Measurements from ENCODE around the gene ZNF142.

DNA sequence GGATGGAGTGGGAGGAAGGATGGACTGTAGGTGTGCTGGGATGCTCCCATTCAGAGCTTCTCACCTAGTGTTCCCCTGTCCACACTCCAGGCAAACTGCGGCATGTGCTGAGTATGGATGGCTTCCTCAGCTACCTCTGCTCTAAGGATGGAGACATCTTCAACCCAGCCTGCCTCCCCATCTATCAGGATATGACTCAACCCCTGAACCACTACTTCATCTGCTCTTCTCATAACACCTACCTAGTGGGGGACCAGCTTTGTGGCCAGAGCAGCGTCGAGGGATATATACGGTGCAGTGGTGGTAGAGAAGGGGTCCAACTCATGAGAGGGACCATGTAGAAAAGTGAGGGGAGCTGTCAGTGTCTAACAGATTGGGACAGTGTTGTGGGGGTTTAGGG is 31.5 kb downstream of the ZNF142 start:
- TF ChIP-seq, protein P1, sequence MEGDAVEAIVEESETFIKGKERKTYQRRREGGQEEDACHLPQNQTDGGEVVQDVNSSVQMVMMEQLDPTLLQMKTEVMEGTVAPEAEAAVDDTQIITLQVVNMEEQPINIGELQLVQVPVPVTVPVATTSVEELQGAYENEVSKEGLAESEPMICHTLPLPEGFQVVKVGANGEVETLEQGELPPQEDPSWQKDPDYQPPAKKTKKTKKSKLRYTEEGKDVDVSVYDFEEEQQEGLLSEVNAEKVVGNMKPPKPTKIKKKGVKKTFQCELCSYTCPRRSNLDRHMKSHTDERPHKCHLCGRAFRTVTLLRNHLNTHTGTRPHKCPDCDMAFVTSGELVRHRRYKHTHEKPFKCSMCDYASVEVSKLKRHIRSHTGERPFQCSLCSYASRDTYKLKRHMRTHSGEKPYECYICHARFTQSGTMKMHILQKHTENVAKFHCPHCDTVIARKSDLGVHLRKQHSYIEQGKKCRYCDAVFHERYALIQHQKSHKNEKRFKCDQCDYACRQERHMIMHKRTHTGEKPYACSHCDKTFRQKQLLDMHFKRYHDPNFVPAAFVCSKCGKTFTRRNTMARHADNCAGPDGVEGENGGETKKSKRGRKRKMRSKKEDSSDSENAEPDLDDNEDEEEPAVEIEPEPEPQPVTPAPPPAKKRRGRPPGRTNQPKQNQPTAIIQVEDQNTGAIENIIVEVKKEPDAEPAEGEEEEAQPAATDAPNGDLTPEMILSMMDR (IDR thresholded peaks at IDR 0.05), result no peak
- TF ChIP-seq POLR2AphosphoS5 (IDR thresholded peaks at IDR 0.05), result no peak
- TF ChIP-seq EP300 (IDR thresholded peaks at IDR 0.05), result no peak

Data from suprapubic skin (tissue), 4 donors.